Left hindlimb (tissue), 1 donor: ENCODE results near the gene DEAF1.

Experiments used
- DNase-seq: peaks from one replicate; pipeline ENCODE4 v3.0.0-alpha.2; 2018

DEAF1 gene

DNA sequence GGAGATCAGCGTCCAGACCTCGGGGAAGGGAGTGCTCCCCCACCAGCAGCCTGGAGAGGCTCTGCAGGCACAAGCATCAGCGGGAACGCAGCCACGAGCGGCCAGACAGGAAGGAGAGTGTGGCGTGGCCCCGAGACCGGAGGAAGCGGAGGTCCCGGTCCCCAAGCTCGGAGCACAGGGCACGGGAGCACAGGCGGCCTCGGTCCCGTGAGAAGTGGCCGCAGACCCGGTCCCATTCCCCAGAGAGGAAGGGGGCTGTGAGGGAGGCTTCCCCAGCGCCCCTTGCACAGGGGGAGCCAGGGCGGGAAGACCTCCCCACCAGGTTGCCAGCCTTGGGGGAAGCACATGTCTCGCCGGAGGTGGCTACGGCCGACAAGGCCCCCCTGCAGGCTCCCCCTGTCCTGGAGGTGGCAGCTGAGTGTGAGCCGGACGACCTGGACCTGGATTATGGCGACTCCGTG is 86.2 kb downstream of the DEAF1 start:
- DNase-seq: no peak

DNA sequence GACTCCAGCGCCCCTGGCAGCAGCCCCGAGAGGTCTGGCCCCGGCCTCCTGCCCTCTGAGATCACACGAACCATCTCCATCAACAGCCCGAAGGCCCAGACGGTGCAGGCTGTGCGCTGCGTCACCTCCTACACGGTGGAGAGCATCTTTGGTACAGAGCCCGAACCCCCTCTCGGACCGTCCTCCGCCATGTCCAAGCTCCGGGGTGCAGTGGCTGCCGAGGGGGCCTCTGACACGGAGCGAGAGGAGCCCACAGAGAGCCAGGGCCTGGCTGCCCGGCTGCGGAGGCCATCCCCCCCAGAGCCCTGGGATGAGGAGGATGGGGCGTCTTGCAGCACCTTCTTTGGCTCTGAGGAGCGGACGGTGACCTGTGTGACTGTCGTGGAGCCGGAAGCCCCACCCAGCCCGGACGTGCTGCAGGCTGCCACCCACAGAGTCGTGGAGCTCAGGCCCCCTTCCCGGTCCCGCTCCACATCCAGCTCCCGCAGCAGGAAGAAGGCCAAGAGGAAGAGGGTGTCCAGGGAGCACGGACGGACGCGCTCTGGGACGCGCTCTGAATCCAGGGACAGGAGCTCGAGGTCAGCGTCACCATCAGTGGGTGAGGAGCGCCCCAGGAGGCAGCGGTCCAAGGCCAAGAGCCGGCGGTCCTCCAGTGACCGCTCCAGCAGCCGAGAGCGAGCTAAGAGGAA is 86.9 kb downstream of the DEAF1 start:
- no peak for DNase-seq

DNA sequence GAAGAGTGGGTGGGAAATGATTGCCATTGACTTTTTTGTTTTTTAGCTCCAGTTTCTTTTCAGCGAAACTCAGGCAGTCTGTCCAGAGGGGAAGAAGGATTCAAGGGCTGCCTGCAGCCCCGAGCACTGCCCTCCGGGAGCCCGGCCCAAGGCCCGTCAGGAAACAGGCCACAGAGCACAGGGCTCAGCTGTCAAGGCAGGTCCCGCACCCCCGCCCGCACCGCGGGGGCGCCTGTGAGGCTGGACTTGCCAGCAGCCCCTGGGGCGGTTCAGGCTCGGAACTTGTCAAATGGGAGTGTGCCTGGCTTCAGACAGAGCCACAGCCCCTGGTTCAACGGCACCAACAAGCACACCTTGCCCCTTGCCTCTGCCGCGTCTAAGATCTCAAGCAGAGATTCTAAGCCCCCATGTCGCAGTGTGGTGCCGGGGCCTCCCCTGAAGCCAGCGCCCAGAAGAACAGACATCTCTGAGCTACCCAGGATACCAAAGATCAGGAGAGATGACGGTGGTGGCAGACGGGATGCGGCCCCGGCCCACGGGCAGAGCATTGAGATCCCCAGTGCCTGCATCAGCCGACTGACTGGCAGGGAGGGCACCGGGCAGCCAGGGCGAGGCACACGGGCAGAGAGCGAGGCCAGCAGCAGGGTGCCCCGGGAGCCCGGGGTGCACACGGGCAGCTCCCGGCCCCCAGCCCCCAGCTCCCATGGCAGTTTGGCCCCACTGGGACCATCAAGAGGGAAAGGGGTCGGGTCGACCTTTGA is 87.8 kb downstream of the DEAF1 start:
- no peak for DNase-seq

DNA sequence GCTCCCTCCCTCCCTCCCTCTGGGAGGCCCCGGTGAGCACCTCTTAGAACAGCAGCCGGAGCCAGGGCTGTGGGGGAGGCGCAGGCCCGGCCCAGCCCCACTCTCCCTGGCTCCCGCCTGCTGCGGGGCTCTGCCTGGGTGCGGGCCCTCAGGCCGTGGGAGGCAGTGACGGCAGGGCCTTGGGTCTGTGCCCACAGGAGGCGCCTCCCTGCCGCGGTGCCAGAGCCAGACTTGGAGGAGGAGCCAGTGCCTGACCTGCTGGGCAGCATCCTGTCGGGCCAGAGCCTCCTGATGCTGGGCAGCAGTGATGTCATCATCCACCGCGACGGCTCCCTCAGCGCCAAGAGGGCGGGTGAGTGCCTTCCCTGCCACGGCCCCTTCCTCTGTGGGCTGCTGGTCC is 88.8 kb downstream of the DEAF1 start:
- no peak for DNase-seq

DNA sequence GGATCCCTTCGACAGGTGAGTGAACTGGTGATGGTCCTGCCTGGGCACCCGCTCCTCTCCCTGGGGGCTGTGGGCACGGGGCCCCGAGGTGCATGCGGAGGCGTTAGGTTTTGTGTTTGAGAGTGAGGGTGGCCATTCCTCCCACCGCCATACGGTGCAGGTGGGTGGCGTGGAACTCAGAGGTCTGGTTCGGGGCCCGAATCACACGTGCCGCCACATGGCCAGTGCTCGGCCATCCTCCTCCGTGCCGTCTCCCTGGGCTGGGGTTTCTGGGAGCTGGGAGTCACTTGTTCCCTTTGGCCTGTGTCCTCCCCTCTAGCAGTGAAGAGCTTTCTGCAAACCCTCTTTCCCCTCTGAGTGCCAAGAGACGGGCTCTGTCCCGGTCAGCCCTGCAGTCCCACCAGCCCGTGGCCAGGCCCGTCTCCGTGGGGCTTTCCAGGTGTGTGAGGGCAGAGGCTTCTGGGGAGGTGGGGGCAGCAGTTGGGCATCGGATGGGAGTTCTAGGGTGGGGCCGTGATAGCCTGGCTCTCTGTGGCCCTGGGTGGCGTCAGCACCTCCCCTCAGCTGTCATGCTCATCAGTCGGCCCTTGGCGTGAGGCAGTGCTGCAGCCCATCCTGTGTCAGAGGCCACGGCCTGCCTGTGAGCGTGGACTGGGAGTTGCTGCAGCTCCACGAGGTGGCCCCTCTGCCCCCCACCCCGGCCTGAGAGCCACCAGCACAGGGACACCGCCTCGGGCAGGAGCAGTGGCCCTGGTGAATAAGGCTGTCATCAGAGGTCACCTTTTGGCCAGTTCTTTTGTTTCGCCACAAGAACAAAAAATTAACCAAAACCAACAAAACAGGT is 89.5 kb downstream of the DEAF1 start:
- DNase-seq: no peak

DNA sequence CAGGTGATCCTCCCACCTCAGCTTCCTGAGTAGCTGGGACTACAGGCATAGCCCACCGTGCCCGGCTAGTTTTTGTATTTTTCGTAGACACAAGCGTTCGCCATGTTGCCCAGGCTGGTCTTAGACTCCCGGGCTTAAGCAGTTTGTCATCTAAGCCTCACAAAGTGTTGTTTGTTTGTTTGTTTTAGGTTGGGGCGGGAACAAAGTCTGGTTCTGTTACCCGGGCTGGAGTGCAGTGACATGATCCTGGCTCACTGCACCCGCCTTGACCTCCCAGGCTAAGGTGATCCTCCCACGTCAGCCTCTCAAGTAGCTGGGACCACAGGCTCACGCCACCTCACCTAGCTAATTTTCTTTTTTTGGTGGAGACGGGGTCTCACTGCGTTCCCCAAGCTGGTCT is 91.9 kb downstream of the DEAF1 start:
- no peak for DNase-seq

DNA sequence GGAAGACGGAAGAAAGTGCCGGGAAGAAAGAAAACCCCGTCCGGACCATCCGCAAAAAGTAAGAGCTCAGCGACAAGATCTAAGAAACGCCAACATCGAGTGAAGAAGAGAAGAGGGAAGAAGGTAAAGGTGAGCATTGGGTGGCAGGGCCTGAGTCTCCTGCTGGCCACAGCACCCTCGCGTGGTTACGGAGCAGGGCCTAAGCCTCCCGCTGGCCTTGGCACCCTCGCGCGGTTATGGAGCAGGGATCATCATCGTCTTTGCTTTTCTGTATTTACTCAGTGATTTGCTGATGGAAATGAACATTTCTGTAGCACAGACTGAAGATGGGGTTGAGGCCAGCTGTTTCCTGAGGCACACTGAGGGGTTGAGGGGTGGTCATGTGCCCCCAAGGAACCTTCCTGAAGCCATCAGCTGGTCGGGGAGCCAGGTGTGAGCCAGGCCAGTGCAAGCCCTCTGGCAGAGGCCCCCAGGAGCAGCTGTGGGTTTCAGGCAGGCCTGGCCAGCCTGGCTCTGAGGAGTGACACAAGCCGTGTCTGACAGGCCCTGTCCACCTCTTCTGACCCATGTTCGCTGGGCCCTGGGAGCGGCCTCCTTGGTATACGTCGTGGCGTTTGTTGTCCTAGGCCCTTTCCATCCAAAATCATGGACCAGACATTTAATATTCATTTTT is 93.3 kb downstream of the DEAF1 start:
- no peak for DNase-seq

DNA sequence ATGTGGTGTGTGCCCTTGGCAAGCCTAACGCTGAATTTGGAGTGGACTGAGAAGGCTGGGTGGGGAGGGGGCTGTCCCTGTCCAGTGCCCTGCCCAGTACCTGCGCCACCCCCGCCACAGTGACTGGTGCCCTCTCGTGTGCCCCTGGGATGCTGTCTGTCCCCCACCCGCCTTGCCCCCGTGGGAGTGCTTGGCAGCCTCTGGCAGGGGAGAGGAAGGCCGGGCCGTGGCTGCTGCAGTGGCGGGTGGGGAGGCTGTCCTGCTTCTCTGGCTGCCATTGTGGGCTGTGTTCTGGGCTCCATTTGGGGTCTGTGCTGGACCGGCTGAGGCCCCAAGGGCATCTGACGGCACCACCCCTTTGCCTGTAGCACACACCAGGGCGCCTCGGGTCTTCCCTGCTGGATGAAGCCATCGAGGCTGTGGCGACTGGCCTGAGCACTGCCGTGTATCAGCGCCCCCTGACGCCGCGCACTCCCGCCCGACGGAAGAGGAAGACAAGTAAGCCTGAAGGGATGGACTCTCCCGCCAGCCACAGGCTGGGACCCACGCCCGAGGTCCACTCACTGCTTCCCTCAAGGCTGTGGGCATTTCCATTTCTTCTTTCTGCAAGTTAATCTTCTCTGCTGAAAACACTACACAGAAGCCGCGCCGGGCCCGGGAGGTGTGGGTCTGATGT is 96.9 kb downstream of the DEAF1 start:
- no peak for DNase-seq

DNA sequence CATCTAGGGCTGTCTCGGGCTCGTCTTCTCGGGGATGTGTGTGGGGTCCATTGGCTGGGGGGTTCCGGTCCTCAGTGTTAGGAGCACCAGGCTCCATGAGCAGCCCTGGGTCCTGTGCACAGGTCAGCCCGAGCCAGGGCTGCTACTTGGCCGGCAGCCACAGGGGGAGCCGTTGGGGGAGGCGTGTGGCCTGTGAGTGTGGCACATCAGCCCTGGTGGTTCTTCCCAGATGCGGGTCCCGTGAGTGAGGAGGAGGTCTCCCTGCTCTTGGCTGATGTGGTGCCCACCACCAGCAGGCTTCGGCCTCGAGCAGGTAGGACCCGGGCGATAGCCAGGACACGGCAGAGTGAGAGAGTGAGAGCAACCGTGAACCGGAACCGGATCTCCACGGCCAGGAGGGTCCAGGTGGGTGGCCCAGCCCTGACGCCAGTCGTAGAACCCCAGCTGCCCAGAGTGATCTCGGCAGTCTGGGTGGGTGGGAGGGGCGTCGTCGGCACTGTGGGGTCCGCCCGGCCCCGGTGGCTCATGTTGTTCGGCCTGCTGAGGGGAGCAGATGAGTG is 97.8 kb downstream of the DEAF1 start:
- no peak for DNase-seq

DNA sequence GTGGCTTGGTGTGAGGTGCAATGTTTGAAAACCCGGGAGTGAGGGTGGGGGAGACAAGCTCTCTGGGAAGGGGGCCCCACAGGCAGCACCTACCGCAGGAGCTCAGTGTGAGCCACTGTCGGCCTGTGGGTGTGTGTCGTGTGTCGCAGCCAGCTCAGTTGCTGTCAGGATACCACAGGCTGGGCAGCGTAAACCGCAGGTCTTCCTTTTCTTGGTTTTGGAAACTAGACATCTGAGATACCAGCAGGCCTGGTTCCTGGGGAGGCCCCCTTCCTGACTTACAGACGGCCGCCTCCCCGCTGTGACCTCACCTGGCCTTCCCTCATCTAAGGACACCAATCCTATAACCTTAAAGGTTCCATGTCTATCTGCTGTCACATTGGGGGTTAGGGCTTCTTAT is 98.6 kb downstream of the DEAF1 start:
- no peak for DNase-seq

DNA sequence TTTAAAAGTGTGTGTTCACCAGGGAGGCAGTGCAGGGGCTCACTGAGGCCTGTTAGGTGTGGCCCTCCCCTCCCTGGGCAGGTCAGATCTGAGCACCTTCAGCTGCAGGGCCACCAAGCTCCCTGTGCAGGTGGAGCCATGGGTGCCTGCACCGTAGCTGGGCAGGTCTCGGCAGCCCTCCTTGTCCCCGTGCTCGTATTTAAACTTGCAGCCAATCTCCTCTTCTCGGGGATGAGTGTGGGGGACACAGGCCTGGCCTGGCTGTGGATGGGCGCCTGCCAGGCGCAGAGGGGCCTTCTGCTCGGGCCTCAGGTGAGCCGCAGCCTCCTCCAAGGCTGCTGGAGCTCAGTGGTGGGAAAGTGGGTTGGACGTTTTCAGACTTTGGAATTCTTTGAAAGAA is 99.6 kb downstream of the DEAF1 start:
- no peak for DNase-seq
